ENCODE measurements around the gene RAPGEF1.
A peak's percentile ranks its signal among the peaks of the same experiment; 100 is the strongest.

RAPGEF1 gene

GRCh38 chr9:131601683-131602181, 138.1 kb downstream of the RAPGEF1 start:
- no peak for DNase-seq

GRCh38 chr9:131598121-131598520, 141.8 kb downstream of the RAPGEF1 start:
- peak; percentile 46 for DNase-seq

GRCh38 chr9:131597246-131597645, 142.6 kb downstream of the RAPGEF1 start:
- DNase-seq = no peak

- no peak for DNase-seq
These were observed 143.5 kb downstream of the RAPGEF1 start for GRCh38 chr9:131596430-131596743.

GRCh38 chr9:131595696-131596429, 144.0 kb downstream of the RAPGEF1 start:
- no peak for DNase-seq

GRCh38 chr9:131594906-131595665, 144.8 kb downstream of the RAPGEF1 start:
- DNase-seq = no peak

GRCh38 chr9:131593936-131594665, 145.8 kb downstream of the RAPGEF1 start:
- DNase-seq = no peak

- DNase-seq = no peak
These were observed 146.6 kb downstream of the RAPGEF1 start for GRCh38 chr9:131593091-131593820.

- no peak for DNase-seq
These were observed 148.0 kb downstream of the RAPGEF1 start for GRCh38 chr9:131591845-131592208.

- DNase-seq = peak; percentile 67
These were observed 148.7 kb downstream of the RAPGEF1 start for GRCh38 chr9:131590907-131591844.

GRCh38 chr9:131590449-131590848, 149.4 kb downstream of the RAPGEF1 start:
- DNase-seq = no peak

GRCh38 chr9:131589993-131590392, 149.9 kb downstream of the RAPGEF1 start:
- no peak for DNase-seq

- no peak for DNase-seq
These were observed 150.7 kb downstream of the RAPGEF1 start for GRCh38 chr9:131589124-131589711.

GRCh38 chr9:131588396-131588795, 151.5 kb downstream of the RAPGEF1 start:
- DNase-seq = no peak

GRCh38 chr9:131587906-131588305, 152.0 kb downstream of the RAPGEF1 start:
- no peak for DNase-seq

- DNase-seq = no peak
These were observed 152.5 kb downstream of the RAPGEF1 start for GRCh38 chr9:131587331-131587730.

GRCh38 chr9:131585375-131585774, 154.5 kb downstream of the RAPGEF1 start:
- DNase-seq = no peak

GRCh38 chr9:131584858-131585257, 155.0 kb downstream of the RAPGEF1 start:
- DNase-seq = no peak

- DNase-seq = no peak
These were observed 155.9 kb downstream of the RAPGEF1 start for GRCh38 chr9:131583836-131584555.

- DNase-seq = no peak
These were observed 156.6 kb downstream of the RAPGEF1 start for GRCh38 chr9:131583337-131583645.

Measured in midbrain (tissue), 1 donor.